GM13976 (cell line): ENCODE data around the gene TLX2.

Source experiments
- DNase-seq: peaks from one replicate; pipeline ENCODE4 v3.0.0; 2012; ENCODE audit warnings: low spot score
- in situ Hi-C: fragments of 300-500 bp; cut with MboI; formaldehyde crosslinking; loops from one replicate; pipeline ENCODE4 v1.12.0; 2022; ENCODE audit warnings: low sequenced_read_pairs, mixed read lengths, inconsistent platforms; ENCODE audit not compliant: unreplicated experiment
- TF ChIP-seq, protein P1 (sequence below): IDR thresholded peaks from 2 replicates; pipeline ENCODE4 v1.5.1; 2012; ENCODE audit warnings: borderline replicate concordance, mild to moderate bottlenecking; ENCODE audit not compliant: insufficient read depth; ENCODE audit errors: extremely low read depth, missing control alignments, control extremely low read depth

Gene TLX2

DNA sequence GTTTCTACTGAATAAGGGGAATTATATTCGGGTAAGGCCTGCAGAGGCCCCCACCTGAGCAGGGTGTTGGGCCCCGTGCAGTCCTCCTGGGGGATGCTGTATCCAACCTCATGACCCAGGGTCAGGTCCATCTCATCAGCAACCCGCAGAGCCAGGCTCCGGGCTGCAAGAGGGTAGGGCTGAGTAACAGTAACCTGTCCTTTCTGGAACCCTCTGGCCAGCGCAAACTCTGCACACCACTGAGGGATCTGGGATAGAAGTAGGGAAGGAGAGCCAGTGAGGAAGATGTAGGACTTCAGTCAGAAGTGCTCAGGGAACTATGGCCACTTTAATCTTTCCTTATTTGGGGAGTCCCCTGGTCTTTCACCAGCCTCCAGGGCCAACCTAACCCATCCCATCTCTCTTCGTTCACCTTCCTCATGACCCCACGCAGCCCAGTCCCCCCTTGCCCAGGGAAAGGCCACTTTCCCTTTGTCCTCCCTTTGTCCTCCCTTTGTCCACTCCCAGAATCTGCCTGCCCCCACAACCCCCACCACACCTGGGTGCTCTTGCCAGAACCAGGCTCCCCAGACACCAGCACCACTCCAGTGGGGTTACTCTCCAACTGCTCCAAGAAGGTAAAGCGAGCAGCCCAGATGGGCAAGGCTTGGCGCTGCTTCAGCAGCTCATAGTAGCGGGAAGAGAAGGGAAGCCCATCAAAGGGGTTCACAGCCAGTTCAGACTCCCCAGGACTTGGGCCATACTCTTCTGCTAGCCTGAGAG is 10.9 kb downstream of the TLX2 start:
- in situ Hi-C loops = no loop called here
- TF ChIP-seq, protein P1, sequence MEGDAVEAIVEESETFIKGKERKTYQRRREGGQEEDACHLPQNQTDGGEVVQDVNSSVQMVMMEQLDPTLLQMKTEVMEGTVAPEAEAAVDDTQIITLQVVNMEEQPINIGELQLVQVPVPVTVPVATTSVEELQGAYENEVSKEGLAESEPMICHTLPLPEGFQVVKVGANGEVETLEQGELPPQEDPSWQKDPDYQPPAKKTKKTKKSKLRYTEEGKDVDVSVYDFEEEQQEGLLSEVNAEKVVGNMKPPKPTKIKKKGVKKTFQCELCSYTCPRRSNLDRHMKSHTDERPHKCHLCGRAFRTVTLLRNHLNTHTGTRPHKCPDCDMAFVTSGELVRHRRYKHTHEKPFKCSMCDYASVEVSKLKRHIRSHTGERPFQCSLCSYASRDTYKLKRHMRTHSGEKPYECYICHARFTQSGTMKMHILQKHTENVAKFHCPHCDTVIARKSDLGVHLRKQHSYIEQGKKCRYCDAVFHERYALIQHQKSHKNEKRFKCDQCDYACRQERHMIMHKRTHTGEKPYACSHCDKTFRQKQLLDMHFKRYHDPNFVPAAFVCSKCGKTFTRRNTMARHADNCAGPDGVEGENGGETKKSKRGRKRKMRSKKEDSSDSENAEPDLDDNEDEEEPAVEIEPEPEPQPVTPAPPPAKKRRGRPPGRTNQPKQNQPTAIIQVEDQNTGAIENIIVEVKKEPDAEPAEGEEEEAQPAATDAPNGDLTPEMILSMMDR = no peak

DNA sequence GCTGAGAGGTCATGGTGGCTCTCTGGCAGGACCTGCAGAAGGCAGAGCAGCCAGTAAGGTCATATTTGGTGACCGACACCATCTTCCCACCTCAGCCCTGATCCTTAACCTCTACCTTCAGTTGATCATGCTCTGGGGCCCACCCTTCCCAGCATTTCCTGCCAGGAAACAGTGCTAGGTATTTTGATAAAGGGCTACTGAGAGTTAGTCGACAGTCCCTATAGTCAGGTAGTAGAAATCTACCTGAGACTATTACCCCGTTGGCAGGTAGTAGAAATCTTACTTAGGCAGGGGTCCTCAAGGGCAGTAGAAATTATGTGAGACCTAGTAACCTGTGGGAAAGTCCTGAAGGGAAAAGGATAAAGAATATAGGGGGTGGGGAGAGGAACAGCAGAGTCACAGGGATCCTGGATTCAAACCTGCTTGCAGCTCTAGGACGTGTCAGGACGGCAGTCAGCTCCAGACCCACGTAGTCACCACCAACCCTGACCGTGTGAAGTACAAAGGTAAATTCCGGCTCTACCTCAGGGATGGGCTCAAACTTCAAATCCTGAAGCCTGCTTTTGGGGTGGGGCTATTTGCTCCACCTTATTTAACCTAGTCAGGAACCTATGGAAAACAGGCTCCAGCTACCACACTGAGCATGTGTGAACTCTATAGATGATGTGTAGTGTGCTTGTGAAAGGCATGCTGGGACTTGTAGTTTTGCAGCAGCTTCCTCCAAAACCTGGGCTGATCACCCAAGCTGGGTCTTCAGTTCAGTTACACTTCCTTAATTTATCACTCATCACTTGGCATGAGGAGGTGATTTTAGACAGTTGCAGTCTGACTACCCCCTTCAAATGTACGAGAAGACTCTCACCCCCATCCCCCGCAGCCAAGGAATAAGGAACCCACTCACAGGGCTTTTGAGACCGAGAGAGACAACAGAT is 11.7 kb downstream of the TLX2 start, which contains the start of gene DQX1:
Gene DQX1, minus strand, starts transcription at position 515 of the 932 bp plus-strand sequence. Its CDS starts 502 bp downstream, at position 13.
- TF ChIP-seq, protein P1 = no peak
- in situ Hi-C loops = no loop called here
- DNase-seq = peak; percentile 67

More for the DNA sequence above, 10.9 kb downstream of the TLX2 start:
- no peak for DNase-seq

DNA sequence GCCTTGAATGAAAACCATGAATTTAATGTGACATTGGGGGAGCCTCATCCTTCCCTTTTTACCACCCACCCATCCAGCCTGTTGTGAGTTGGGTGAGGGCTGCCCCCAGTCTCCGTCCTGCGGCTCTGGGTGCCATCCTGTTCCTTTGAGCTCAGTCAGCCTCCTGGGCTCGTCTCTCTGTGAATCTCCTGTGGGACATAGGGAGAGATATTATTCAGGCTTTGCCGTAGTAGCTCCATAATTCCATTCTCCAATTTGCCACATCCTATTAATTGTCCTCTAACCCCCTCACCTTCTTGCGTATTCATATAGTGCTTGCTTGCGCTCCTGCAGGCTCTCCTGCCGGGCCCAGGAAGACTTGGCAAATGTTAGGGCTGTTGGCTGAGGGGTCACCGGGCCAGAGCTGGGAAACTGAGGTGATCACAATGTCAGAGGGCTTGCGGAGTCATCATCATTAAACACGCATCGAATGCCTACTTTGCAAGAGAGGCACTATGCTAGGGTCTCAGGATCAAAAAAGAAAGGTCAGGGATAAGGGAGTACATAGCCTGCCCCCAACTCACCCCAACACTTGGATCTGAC is 12.5 kb downstream of the TLX2 start:
- in situ Hi-C loops = no loop called here
- TF ChIP-seq, protein P1 = no peak
- no peak for DNase-seq

DNA sequence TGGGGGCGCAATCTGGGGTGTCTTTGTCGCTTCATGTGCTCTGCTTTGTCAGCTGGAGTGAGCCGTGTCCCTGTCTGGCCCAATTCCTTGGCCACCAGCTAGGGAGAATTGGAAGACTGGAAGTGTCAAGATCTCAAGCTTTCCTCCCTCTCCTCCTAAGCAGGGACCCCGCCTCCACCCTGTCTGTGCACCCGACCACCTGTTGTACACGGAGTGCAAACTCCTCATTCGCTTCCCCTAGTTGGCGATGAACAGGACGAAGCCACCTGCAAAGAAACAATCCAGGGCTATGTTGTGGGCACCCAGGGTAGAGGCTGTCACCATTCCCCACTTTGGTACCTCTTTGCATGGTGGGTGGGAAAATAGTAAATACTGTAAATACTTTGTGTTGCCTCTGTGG is 13.5 kb downstream of the TLX2 start:
- TF ChIP-seq, protein P1 = no peak
- in situ Hi-C loops = no loop called here

DNA sequence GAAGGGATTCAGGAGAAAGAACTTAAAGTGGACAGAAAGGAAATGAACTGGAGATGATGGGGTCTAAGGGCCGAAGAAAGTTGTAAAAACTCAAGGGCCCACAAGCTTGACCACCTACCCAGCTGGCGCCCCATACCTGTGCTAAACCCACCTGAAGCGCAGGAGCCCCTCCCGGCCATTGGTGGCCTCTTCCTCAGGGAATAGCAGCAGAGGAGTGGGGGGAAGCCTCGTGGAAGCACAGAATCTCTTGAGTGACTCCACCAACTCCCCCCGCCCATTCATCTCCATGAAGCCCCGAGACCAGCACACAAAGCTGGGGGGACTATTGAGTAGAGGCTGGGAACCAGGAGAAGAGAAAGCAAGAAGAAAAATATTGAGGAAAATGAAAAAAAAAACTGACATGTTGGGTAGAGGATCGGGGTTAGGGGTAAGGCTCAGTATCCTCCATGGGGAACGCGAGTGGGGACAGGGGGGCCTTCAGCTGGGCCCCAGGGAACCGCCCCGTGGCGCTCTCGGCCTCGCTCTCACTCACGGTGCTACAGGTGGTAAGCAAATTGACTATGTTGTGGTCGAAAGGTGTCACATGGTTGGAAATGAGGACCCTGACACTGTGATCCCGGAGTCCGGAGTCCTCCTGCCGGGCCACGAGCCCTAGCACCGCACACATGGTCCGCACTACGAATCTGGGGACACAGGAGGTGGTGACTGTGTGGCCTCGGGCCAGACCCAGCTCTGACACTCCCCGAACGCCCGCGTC is 14.5 kb downstream of the TLX2 start:
- TF ChIP-seq, protein P1 = peak; percentile 4
- in situ Hi-C loops = no loop called here
- DNase-seq = no peak

More for the DNA sequence above, 13.5 kb downstream of the TLX2 start:
- no peak for DNase-seq
